Epidermal melanocyte (primary cell): Measurements from ENCODE around the gene NT5DC4.

Experiments
- DNase-seq: peaks from one replicate; pipeline ENCODE4 v3.0.0; 2011; ENCODE audit warnings: low spot score; ENCODE audit not compliant: insufficient read length

Gene NT5DC4

GRCh38 chr2:112723547-112723940 is 2.7 kb downstream of the NT5DC4 start:
- no peak for DNase-seq

GRCh38 chr2:112723995-112724394 is 3.2 kb downstream of the NT5DC4 start:
- no peak for DNase-seq

- DNase-seq, result no peak
Measured at GRCh38 chr2:112724591-112725525, 4.0 kb downstream of the NT5DC4 start.

DNA sequence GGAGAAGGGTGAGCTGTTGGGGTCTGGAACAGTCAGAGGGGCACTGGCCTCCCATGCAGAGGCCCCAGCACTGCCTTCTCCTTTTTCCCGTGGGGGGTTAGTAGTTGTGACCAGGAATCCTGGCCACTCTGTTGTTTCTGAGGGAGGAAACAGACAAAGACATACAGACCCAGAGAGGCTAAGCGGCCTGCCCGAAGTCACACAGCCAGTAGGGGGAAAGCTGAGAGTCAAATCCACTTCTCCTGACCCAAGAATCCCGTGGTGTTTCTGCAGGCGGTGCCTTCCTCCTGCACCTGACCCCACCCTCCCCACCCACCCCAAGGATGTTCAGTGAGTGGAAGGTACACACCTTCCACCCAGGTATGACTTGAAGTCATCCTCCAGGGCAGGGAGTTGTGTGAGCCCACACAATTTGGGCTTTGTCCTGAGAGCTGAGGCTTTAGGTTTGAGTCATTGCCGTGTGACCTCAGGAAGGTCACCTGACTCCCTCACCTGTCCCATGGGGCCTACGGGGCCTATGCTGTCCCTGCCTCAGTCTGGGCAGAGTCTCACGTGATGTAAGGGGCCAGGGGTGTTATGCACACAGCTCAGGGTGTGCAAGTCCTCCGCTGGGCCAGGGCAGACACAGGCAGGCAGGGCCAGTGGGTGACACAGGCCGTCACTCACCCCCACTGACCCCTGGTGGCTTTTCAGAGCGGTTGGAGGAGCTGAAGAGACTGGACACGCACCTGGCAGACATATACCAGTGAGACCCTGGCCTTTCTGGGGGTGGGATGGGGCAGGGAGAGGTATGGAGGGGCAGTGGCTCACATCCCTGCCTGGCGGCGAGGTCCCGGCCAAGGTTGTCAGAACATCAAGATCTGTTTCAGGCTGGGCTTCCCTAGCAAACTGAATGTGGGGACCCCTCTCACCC is 5.0 kb downstream of the NT5DC4 start:
- DNase-seq, result no peak

DNA sequence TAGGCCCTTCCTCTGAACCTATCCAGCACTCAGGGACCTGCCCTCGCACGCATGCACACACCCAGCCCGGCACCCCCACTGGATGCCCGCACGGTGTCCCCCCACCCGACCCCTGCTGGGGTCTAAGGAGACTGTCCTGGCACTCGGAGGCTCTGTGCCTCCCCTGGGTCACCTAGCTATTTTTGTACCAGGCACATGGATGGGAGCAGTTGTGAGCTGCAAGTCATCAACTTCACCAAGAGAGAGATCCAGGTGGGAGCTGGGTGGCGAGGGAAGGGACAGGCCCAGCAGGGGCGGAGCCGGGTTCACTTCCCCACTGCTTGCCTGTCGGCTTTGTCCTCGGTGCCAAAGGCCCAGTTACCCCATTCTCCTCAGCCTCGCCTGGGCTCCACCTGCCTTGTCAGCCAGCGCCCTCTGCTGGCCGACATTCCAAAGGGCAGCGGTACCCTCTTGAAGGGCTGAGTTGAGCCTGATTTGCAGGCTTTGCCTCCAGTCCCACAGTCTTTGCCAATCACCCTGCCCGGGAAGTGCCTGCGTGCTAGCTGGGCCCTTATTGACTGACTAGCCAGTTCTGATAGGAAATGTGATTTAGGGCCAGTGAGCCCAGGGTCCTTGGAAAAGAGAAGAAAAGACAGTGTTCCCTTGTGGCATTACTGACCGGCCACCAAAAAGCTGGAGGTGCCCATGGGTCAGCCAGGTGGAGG is 5.8 kb downstream of the NT5DC4 start:
- DNase-seq, result peak; percentile 92

- no peak for DNase-seq
Measured at GRCh38 chr2:112727276-112728028, 6.6 kb downstream of the NT5DC4 start.

- no peak for DNase-seq
Measured at GRCh38 chr2:112728029-112728362, 7.2 kb downstream of the NT5DC4 start.

GRCh38 chr2:112728378-112729175 is 7.8 kb downstream of the NT5DC4 start:
- DNase-seq, result no peak

DNA sequence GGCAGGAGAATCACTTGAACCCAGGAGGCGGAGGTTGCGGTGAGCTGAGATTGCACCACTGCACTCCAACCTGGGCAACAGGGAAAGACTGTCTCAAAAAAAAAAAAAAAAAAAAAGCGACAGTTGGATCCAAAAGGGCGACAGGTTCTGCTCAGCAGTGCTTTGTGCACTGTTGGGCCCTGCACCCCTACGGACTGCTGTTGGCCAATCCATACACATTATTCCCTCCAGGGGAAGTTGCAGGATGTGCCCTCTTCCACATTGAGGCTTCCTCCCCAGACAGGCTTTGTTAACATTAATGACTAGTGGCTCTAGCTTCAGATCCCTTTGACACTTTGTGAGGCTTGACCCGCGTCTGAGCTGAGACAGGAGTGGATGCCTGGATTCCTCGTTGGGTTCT is 9.4 kb downstream of the NT5DC4 start:
- DNase-seq, result no peak

DNA sequence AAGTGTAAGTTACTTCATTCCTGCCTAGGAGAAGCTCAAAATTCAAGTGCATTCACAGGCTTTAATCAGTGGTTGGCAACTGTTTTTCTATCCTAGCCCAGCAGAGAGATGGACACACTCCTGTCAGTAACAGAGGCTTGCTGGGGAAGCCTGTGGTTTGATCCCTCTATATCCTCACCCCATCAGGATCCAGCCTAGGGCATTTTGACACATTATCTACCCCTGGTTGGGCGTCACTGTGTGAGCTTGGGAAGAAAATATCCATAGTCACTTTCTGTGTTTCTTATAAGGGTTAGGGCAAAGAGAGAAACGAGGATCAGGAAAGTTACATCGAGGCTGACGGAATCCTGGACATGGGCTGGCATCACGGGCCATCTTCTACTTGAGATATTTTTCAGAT is 10.0 kb downstream of the NT5DC4 start:
- no peak for DNase-seq

DNA sequence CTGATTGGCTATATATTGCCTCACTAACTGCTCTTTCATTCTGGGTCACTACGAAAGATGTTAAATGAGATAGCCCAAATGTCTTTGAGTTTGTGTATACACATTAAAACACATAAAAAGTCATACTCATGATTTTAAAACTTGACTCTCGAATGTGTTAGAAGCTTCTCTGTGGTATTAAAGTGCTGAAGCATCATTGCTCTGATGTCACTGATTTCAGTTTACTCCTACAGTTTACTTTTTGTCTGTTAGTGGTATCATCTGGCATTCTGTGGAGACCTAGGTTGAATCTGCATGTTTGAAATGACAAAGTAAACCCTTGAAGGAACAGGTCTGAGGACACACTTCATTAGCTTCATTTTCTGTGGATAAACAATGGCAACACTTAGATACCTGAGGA is 10.7 kb downstream of the NT5DC4 start:
- no peak for DNase-seq

GRCh38 chr2:112733456-112733855 is 12.6 kb downstream of the NT5DC4 start:
- DNase-seq, result no peak

GRCh38 chr2:112733871-112734270 is 13.1 kb downstream of the NT5DC4 start:
- DNase-seq, result no peak

GRCh38 chr2:112737542-112738232 is 16.9 kb downstream of the NT5DC4 start:
- DNase-seq, result no peak

- no peak for DNase-seq
Measured at GRCh38 chr2:112740527-112740926, 19.7 kb downstream of the NT5DC4 start.

DNA sequence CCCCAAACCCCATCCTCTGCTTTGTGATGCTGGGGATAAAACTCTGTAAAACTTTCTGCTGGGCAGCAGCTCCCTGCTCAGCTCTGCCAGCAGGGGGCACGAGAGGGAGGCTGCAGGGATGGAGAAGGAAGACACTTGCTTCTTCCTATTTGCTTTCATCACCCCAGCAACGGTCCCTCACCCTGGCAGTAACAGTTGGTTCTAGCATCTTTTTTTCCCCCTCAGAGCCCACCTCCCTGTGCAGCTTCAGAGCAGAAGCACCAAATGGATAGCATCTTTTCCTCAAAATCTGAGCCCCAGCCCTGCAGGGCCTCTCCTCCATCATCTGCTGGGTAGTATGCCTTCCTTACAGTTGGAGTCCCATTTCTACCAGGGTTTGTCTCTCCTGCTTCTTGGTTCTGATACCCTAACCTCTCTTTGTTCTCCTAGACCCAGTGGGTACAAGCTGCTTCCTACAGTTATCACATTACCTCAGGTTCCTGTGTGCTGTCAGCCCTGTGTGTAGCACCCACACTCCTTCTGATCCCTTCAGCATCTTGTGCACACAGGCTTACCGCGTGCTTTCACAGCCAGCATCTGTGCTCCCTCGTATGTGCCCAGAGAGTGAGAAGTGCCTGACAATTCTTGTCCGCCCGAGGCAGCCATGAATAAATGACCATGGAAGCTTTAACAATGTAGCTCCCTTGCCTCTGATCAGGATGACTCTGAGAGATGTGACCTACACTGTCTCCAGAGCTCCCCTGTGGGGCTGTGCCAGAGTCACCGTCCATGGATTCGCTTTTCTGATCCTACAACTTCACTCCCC is 29.1 kb downstream of the NT5DC4 start:
- DNase-seq, result peak; percentile 48

DNA sequence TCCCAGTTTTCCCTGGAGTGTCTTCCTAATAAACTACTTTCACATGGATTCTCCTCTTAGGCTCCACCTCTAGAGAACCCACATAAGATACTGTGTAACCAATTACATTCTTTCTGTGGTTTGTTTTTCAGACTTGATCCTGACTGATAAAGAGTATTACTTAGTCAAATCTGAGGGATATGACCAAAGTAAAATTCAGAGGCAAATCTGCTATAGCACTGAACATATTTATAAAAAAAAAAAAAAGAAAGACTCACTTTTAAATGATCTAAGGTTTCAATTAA is 29.7 kb downstream of the NT5DC4 start:
- DNase-seq, result no peak

DNA sequence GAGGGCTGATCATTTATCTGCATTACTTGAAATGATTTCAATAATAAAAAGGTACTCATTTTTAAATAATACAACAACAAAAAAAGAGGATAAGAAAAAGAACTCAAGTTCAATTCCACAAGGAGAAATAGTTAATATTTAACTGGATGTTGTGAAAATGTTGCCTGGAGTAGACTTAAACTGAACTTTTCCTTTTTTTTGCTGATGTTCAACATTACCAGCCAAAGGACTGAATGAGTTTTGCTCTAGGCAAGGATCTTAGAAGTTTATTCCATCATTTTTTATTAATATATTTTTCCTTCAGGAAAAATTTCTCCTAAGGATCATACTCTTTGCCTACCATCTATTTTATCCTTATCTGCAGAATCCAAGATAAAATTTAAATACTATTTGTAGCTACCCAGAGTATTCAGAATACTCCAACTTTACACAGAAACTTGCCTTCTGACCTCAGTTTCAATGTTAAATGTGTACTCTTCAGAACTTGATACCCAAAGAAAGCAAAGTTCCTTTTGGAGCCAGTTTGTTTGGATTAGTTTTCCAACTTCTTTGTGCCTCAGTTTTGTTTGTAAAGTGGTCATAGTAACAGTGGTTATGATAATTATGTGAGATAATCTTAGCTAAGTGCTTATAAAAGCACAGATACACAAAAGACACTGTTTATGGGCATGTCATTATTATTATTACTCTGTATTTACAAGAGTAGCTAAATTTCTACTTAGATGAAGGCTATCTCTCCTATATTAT is 30.8 kb downstream of the NT5DC4 start:
- no peak for DNase-seq
